MM.1S (cell line): ENCODE data around the gene GDF2.

Experiments
- DNase-seq: peaks from one replicate; pipeline ENCODE4 v3.0.0-alpha.2; 2015
- H2AFZ ChIP-seq: fragments of 300-600 bp; sonication (generic); 2 replicates; pipeline ENCODE4 v1.6.0; 2016; ENCODE audit warnings: antibody characterized with exemption, low read length
- H3F3A ChIP-seq: fragments of 300-600 bp; sonication (generic); 2 replicates; pipeline ENCODE4 v1.6.1; 2016; ENCODE audit warnings: mild to moderate bottlenecking, antibody characterized with exemption, low read length, moderate library complexity, mixed read lengths; ENCODE audit not compliant: insufficient read depth
- H3K27ac ChIP-seq: fragments of 300-600 bp; sonication (generic); 2 replicates; pipeline ENCODE4 v1.5.1; 2016; ENCODE audit warnings: mild to moderate bottlenecking, low read length
- H3K27me3 ChIP-seq: fragments of 300-600 bp; sonication (generic); replicated peaks from 2 replicates; pipeline ENCODE4 v1.6.0; 2016; ENCODE audit warnings: low read length; ENCODE audit not compliant: insufficient read depth
- H3K36me3 ChIP-seq: fragments of 300-600 bp; sonication (generic); replicated peaks from 2 replicates; pipeline ENCODE4 v1.6.1; 2016; ENCODE audit warnings: mild to moderate bottlenecking, low read length, mixed read lengths; ENCODE audit not compliant: insufficient read depth
- H3K4me1 ChIP-seq: fragments of 300-600 bp; sonication (generic); 2 replicates; pipeline ENCODE4 v1.6.1; 2016; ENCODE audit warnings: low read length, mixed read lengths
- H3K4me2 ChIP-seq: fragments of 300-600 bp; sonication (generic); 2 replicates; pipeline ENCODE4 v1.6.0; 2016; ENCODE audit warnings: low read depth, low read length
- H3K4me3 ChIP-seq: fragments of 300-600 bp; sonication (generic); 2 replicates; pipeline ENCODE4 v1.5.1; 2016; ENCODE audit warnings: low read length, mixed read lengths
- H3K79me2 ChIP-seq: fragments of 300-600 bp; sonication (generic); 2 replicates; pipeline ENCODE4 v1.6.1; 2016; ENCODE audit warnings: mixed run types, low read length, mixed read lengths
- H3K9ac ChIP-seq: fragments of 300-600 bp; sonication (generic); 2 replicates; pipeline ENCODE4 v1.6.1; 2016; ENCODE audit warnings: low read length, mixed read lengths
- H3K9me2 ChIP-seq: fragments of 300-600 bp; sonication (generic); replicated peaks from 2 replicates; pipeline ENCODE4 v1.6.1; 2016; ENCODE audit warnings: mild to moderate bottlenecking, low read length, mixed read lengths; ENCODE audit not compliant: insufficient read depth
- H3K9me3 ChIP-seq: fragments of 300-600 bp; sonication (generic); replicated peaks from 2 replicates; pipeline ENCODE4 v1.6.1; 2016; ENCODE audit warnings: mild to moderate bottlenecking, low read length, mixed read lengths; ENCODE audit not compliant: insufficient read depth
- H4K20me1 ChIP-seq: fragments of 300-600 bp; sonication (generic); 2 replicates; pipeline ENCODE4 v1.6.1; 2016; ENCODE audit warnings: mild to moderate bottlenecking, low read length, moderate library complexity, mixed read lengths; ENCODE audit not compliant: insufficient read depth
- EZH2 ChIP-seq: fragments of 300-600 bp; sonication (generic); optimal IDR thresholded peaks from 2 replicates; pipeline ENCODE3; 2017; ENCODE audit warnings: low read depth, mild to moderate bottlenecking, antibody characterized with exemption, low read length, mixed read lengths
- EZH2phosphoT487 ChIP-seq: fragments of 300-600 bp; sonication (generic); IDR thresholded peaks from 2 replicates; pipeline ENCODE4 v1.6.1; 2018; ENCODE audit warnings: antibody characterized with exemption, low read length
- TF ChIP-seq, protein P1 (sequence below): fragments of 300-600 bp; sonication (generic); IDR thresholded peaks from 2 replicates; pipeline ENCODE4 v1.5.1; 2016; ENCODE audit warnings: antibody characterized with exemption, low read length, mixed read lengths

Gene GDF2

GRCh38 chr10:47320812-47321211 is 1.4 kb upstream of the GDF2 start:
- Histone ChIP-seq H3K4me1 (no peaks in the 10 kb centered on the region), H3K9ac (no peak overlapping the region), H3K4me3 (no peak overlapping the region), H3K9me3 (no peaks in the 10 kb centered on the region), H3K36me3 (no peaks in the 10 kb centered on the region), H4K20me1 (no peaks in the 10 kb centered on the region), H3K27ac (no peak overlapping the region), H3K4me2 (no peak overlapping the region), H3K79me2 (no peaks in the 10 kb centered on the region), H3K9me2 (no peaks in the 10 kb centered on the region), H3K27me3 (no peaks in the 10 kb centered on the region), H2AFZ (no peak overlapping the region), H3F3A (no peaks in the 10 kb centered on the region)
- TF ChIP-seq EZH2 (no peak), EZH2phosphoT487 (no peak)
- TF ChIP-seq, protein P1, sequence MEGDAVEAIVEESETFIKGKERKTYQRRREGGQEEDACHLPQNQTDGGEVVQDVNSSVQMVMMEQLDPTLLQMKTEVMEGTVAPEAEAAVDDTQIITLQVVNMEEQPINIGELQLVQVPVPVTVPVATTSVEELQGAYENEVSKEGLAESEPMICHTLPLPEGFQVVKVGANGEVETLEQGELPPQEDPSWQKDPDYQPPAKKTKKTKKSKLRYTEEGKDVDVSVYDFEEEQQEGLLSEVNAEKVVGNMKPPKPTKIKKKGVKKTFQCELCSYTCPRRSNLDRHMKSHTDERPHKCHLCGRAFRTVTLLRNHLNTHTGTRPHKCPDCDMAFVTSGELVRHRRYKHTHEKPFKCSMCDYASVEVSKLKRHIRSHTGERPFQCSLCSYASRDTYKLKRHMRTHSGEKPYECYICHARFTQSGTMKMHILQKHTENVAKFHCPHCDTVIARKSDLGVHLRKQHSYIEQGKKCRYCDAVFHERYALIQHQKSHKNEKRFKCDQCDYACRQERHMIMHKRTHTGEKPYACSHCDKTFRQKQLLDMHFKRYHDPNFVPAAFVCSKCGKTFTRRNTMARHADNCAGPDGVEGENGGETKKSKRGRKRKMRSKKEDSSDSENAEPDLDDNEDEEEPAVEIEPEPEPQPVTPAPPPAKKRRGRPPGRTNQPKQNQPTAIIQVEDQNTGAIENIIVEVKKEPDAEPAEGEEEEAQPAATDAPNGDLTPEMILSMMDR, result no peak
- no peak for DNase-seq

- Histone ChIP-seq H3K9ac (no peak overlapping the region), H3K9me2 (no peaks in the 10 kb centered on the region)
- TF ChIP-seq, protein P1, result no peak
- no peak for TF ChIP-seq EZH2phosphoT487
- no peak for TF ChIP-seq EZH2
Observed at GRCh38 chr10:47321521-47322195, 596 bp upstream of the GDF2 start.

GRCh38 chr10:47323087-47323486 is 833 bp downstream of the GDF2 start:
- H3K79me2 ChIP-seq, result no peaks in the 10 kb centered on the region
- H3K4me3 ChIP-seq, result no peak overlapping the region
- no peak overlapping the region for H3K4me2 ChIP-seq
- no peaks in the 10 kb centered on the region for H3K27me3 ChIP-seq
- H3K27ac ChIP-seq, result no peak overlapping the region
- no peaks in the 10 kb centered on the region for H4K20me1 ChIP-seq
- H3F3A ChIP-seq, result no peaks in the 10 kb centered on the region
- no peaks in the 10 kb centered on the region for H3K36me3 ChIP-seq
- H3K9ac ChIP-seq, result no peak overlapping the region
- TF ChIP-seq, protein P1, result no peak
- TF ChIP-seq EZH2phosphoT487 (no peak), EZH2 (no peak)
- H3K9me2 ChIP-seq, result no peaks in the 10 kb centered on the region
- H3K9me3 ChIP-seq, result no peaks in the 10 kb centered on the region
- H3K4me1 ChIP-seq, result no peaks in the 10 kb centered on the region
- no peak for DNase-seq
- no peak overlapping the region for H2AFZ ChIP-seq

More at GRCh38 chr10:47321521-47322195, 596 bp upstream of the GDF2 start:
- DNase-seq, result no peak
- no peaks in the 10 kb centered on the region for H3K36me3 ChIP-seq
- no peak overlapping the region for H2AFZ ChIP-seq
- no peaks in the 10 kb centered on the region for H3F3A ChIP-seq
- no peak overlapping the region for H3K4me2 ChIP-seq
- no peaks in the 10 kb centered on the region for H3K9me3 ChIP-seq
- H3K79me2 ChIP-seq, result no peaks in the 10 kb centered on the region
- H3K4me3 ChIP-seq, result no peak overlapping the region
- no peaks in the 10 kb centered on the region for H4K20me1 ChIP-seq
- no peak overlapping the region for H3K27ac ChIP-seq
- H3K4me1 ChIP-seq, result no peaks in the 10 kb centered on the region
- H3K27me3 ChIP-seq, result no peaks in the 10 kb centered on the region
